ENCODE measurements around the gene C9orf43.

The C9orf43 gene

GRCh38 chr9:113468716-113469448 lies 58.3 kb downstream of the C9orf43 start:
- no peak for DNase-seq

GRCh38 chr9:113471143-113471542 lies 60.6 kb downstream of the C9orf43 start:
- DNase-seq: no peak

- DNase-seq: no peak
Observed at GRCh38 chr9:113471566-113471965, 61.0 kb downstream of the C9orf43 start.

GRCh38 chr9:113472199-113472598 lies 61.7 kb downstream of the C9orf43 start:
- no peak for DNase-seq

- DNase-seq: peak; percentile 7
Observed at GRCh38 chr9:113474360-113475028, 63.9 kb downstream of the C9orf43 start.

- DNase-seq: no peak
Observed at GRCh38 chr9:113475031-113475430, 64.5 kb downstream of the C9orf43 start.

- no peak for DNase-seq
Observed at GRCh38 chr9:113475992-113476391, 65.4 kb downstream of the C9orf43 start.

- no peak for DNase-seq
Observed at GRCh38 chr9:113476511-113476916, 66.0 kb downstream of the C9orf43 start.

- no peak for DNase-seq
Observed at GRCh38 chr9:113477058-113477457, 66.5 kb downstream of the C9orf43 start.

GRCh38 chr9:113477661-113478060 lies 67.1 kb downstream of the C9orf43 start:
- DNase-seq: no peak

- DNase-seq: no peak
Observed at GRCh38 chr9:113479174-113479621, 68.7 kb downstream of the C9orf43 start.

All from NCI-H1694 (cell line).